Stimulated activated CD4-positive, alpha-beta T cell treated with anti-CD3 and anti-CD28 coated beads, Interleukin-4, amount 100 ng/mL, for 24 hours (primary cell): ENCODE data around the gene HK2.
"Not testable (repeated sequence)": the region's sequence is repeated elsewhere in the genome, so short reads cannot be mapped to it uniquely, and the experiment has no call there.

Experiments used
- DNase-seq: peaks from one replicate; pipeline ENCODE4 v3.0.0-alpha.2; 2020

HK2 gene

DNA sequence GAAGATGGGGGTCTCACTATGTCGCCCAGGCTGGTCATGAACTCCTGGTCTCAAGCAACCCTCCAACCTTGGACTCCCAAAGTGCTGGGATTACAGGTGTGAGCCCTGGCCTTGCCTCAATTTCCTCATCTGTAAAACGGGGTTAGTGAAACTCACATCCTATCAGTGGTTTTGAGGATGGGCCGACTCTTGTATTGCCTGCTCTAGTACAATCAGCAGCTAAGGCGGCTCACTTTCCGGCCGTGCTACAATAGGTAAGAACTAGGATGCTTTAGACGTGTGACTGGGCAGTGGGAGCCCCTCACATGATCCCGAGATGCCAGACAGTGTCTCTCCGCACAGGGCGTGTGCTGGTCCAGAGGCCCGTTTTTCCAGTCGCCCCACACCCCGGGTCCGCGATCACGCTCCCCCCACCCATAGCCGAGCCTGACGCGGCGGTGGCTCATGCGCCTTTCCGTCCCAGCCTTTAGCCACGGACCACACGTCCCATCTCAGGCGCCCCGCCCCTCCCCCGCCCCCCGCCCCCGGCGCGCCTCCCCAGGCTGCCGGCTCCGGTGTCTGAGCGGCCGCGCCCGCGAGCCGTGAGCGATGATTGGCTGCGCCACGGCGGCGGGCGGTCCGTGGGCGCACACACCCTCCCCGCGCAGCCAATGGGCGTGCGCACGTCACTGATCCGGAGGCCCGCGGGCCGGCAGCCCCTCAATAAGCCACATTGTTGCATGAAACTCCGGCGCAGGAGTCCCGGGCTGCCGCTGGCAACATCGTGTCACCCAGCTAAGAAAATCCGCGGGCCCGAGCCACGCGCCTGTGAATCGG, at the start of gene HK2:
HK2 (plus strand) TSS at position 710 of the 816 bp plus-strand sequence. CDS start 454 bp downstream, outside the sequence.
- DNase-seq = peak; percentile 83

- no peak for DNase-seq
These were observed 44.7 kb upstream of the HK2 start for GRCh38 chr2:74789271-74789670.

DNA sequence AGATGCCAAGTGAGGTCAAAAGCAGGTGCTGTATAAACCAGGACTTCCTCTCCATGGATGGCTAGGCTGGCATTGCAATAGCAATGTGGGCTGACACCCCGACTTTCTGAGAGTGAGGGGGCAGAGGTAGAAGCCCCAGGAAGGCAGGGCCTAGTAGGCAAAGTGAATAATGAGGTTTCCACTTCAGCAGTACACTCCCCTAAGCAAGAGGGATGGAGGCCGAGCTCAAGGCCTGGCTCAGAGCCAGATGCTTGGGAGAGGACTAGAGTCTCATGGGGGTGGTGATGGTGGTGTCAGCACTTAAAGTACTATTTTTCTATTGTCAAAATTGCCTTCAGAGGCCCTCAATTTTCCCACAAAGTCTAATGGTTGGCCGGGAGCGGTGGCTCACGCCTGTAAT, 41.6 kb upstream of the HK2 start:
- no peak for DNase-seq

DNA sequence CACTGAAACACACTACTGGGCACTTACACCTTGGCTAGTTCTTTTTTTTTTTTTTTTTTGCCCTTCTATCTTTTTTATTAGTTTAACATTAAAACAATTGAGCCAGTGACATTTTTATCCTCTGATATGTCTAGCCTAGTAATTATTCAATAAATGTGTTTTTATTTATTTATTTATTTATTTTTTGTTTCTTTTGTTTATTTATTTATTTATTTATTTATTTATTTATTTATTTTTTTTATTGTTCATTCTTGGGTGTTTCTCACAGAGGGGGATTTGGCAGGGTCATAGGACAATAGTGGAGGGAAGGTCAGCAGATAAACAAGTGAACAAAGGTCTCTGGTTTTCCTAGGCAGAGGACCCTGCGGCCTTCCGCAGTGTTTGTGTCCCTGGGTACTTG, 39.0 kb upstream of the HK2 start:
- DNase-seq = not testable (repeated sequence)

DNA sequence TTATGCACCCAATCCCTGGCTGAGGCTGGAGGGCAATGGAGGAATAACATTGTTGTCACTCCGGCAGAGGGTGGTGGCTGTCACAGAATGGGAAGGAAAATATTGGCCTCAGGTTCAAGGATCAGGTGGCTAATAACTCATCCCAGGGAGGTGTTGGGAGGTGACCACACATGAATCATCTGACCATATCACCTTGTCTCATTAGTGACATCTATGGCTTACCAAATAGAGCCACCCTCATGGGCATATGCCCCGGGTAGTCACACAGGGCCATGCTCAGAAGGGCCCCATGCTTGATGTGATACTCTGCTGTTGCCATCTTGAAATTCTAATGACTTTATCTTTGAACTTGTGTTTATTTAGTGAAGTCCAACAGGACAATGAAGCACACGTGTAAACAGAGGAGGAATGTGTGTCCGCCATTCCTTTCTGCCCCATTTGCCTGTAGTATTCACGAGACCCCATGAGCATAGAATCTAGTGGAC, 27.5 kb upstream of the HK2 start:
- DNase-seq = no peak

DNA sequence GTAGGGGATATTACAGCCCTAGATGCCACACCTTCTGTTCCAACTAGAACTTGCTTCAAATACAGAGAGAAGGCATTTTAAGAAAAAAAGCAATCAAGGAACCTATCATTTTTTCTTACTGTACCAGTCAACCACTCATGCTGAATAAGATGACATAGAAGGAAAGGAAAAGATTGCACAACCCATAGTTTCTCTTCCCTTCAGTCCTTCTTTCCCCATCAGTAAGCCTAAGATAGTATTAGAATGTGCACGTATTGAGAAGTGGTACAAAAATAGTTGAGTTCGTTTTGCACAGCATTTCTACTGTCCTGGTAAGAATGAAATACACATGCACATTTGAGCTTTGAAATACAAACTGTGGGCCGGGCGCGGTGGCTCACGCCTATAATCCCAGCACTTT, 27.0 kb upstream of the HK2 start:
- no peak for DNase-seq

DNA sequence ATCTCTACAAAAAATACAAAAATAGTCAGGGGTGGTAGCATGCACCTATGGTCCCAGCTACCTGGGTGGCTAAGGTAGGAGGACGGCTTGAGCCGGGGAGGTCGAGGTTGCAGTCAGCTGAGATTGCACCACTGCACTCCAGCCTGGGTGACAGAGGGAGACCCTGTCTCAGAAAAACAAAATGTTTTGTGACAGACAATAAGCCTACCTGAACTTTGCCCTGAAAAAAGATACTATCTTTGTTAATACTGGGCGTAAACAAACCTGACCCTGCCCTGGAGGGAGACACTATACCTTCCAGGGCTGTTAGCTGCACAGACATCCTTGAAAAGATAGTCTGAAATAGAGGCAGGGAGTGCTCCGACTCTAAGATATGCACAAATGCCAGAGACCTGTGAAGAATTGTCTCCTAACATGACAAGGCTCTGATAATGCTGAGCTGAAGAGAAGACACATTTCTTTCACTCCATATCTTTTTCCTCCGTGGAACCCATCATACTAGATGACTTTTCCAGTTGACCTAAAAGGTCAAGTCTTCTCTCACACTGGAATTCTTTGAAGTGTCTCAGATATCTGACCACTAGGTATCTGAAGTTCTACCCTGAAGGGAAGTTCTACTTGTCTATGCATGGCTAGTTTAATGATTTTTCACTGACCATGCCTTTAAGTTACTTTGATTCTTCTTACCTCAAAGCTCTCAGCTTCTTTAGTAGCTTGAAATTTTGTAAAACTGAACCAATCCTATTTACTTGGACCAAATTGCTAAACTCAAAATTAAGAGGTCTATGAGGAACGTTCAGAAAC, 20.9 kb upstream of the HK2 start:
- DNase-seq = no peak

- DNase-seq = no peak
These were observed 19.8 kb upstream of the HK2 start for GRCh38 chr2:74814102-74814501.

DNA sequence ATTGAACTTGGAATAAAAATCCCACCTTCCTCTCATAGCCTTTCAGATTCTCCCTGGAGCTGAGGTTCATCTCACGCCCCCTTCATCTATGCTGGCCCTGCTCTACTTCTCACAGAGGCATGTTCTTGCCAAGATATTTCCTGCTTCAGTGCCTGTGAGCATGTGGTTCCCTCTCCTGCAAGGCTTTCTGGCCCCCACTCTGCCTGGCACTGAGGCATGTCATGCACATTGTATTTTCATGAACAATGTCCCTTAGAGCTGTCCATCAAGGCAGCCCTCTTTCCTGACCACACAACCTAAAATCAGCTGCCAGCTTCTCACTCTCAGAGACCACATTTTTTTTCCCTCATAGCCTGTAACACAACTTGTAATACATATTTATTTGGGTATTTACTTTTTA, 18.0 kb upstream of the HK2 start:
- no peak for DNase-seq

DNA sequence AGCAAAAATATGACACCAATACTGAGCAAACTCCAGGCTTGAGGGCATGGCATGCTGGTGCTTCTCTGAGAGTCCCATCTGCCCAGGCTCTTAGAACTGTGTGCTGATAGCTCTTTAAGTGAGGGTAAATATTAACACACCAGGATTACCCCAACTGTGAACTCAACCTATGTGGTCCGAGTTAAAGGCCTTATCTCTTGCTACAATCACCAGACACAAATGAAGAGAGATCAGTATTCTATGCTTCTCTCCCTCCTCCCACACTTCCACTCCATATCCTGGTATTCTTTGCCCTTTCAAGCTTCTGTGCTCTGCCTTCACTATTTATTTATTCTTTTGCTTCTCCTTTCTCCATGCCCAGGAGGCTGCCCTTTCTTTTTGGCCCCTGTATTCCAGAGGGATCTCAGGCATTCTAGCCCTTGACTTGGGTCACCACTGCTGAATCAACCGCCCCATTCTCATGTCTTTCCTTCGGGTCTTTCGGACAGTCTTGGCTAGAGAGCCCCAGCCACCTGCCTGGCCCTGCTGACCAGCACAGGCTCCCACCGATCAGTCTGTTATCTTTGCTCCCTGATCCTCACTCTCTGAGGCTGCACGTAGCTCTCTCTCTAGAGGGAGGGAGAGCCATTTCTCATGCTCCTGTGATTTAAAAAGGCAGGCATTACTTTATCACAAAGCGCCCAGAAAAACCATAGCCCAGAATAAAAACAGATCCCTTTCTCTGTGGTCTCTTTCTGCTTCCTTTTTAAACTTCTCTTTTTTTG, 17.2 kb upstream of the HK2 start:
- no peak for DNase-seq

DNA sequence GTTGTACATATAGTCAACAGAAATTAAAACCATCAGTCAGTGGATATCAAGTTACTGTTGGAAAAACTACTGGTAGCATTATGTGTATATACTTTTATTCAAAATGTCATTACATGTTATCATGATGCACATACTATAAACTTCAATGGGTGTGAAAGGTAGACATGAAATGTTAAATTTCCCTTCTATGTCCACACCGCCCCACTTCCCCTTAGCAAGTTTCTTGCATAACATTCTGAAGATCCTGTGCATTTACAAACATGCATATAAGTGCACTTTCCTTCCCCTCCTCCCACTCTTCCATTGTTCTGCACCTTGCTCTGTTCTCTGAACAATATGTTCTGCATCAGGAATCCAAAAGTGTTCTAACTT, 16.6 kb upstream of the HK2 start:
- no peak for DNase-seq

DNA sequence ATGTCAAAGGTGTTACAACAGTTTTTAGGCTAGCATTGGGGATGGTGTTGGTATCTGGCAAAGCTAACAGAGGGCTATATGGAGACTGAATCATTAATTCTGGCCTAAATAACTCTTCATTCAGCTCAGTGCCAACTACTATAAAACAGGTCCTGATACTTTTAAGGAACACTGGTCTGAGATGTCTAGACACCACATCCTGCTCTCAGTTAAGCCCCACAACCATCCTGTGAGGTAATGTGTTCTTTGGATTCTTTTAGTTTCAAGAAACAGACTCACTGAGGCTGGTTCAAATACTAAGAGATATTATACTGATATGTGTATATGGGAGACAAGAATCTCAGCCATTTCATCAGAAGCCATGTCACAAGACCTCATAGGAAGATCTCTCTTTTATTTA, 14.2 kb upstream of the HK2 start:
- DNase-seq = no peak

DNA sequence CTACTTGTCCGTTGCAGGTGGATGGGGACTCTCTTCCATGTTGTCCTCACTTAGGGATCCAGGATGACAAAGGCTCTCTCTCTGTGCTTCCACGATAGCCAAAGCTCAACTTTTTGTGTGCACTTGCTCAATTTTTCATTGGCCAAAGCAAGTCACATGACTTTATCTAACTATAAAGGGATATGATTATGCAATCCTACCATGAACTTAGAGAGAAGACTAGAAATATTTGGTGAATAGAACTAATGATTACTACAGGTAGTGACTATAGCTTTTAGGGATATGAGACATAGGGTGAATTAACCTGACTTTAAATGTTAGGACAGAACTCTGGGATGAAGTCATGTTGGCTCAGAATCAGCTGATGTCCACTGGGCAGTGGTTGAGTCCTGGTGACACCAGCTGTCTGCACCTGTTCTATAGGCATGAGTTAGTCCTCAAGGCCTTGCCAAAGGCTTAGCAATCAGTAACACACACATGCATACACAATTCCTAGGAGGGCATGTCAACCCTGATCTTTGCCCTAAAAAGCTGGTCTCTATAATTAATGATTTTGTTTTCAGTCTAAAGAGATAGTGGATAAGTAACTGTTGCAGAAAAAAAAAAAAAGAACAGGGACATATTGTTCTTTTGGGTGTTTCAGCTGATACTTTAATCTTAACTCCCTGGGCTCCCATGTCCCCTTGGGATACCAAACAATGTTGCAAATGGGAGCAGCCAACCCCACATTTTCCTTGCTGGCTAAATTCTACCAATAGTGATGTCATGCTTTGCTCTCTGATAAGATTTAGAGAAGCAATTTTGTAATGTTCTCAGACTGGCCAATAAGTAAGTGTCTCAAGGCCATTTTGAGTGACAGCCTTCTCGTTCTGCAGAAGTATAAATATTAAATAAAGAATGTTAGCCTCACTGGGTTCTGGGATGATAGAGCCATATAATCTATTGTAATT, 12.5 kb upstream of the HK2 start:
- no peak for DNase-seq

GRCh38 chr2:74822771-74823566, 11.0 kb upstream of the HK2 start:
- no peak for DNase-seq

- no peak for DNase-seq
These were observed 9.2 kb upstream of the HK2 start for GRCh38 chr2:74824679-74825078.

GRCh38 chr2:74828543-74828942, 5.4 kb upstream of the HK2 start:
- DNase-seq = no peak

GRCh38 chr2:74831693-74832530, 2.0 kb upstream of the HK2 start:
- DNase-seq = no peak

- DNase-seq = peak; percentile 29
These were observed 386 bp downstream of the HK2 start for GRCh38 chr2:74834234-74834791.

DNA sequence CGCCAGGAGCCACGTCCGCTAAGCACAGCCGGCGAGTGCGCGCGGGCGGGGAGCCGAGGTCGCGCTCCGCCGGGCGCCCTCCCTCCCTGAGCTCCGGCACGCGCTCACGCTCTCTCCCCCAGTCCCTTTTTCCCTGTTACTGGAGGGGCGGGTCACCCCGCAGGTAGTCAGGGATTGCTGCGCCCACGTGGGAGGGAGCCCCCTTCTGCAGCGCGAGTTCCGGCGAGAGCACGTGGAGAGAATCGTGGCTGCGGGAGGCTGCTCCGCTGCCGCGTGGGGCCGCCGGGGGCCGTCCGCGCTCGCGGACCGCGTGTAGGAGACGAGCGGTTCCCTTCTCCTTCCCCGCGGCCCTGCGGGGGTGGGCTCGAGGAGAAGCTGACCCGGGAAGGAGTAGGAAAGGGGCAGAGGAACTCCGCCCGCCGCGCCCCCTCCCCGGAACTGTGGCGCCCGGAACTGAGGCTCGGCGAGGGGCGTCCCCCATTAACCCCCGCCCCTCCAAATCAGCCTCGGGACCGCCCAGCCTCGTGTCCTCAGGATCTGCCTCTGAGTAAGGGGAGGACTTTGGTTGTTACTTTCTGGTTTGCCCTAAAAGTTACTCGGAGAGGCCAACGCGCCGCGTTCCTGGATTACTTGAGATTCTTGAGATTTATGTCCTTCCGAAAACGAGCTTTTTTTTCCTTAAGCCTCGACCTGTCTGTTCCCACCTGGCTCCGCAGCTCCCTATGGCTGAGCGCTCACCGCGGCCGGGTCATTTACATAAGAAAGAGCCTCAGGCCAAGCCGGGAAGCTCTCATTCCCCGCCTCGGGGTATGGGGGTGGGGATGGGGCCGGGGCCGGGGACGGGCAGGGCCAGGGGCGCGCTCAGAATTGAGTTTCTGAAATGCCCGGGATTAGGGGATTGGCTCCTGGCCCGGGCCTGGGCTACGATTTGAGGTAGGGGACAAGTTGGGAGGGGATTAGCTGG, 1.1 kb downstream of the HK2 start:
- DNase-seq = peak; percentile 80
